Neuronal stem cell (in vitro differentiated cells): ENCODE measurements around the gene NDEL1.

Experiments used
- DNase-seq: peaks from one replicate; pipeline ENCODE4 v3.0.0-alpha.2; 2013; ENCODE audit warnings: low spot score
- H2AFZ ChIP-seq: one replicate; pipeline ENCODE4 v1.6.1; 2013; ENCODE audit warnings: mild to moderate bottlenecking, low read length, inconsistent platforms
- H2AK5ac ChIP-seq: 2 replicates; pipeline ENCODE4 v1.6.1; 2013; ENCODE audit warnings: low read depth, mild to moderate bottlenecking, inconsistent platforms, low read length, moderate library complexity, mixed read lengths
- H2BK120ac ChIP-seq: 2 replicates; pipeline ENCODE4 v1.6.1; 2013; ENCODE audit warnings: low read depth, mild to moderate bottlenecking, inconsistent platforms, low read length, moderate library complexity, mixed read lengths
- H2BK12ac ChIP-seq: one replicate; pipeline ENCODE4 v1.6.1; 2013; ENCODE audit warnings: low read length, inconsistent platforms
- H2BK15ac ChIP-seq: 2 replicates; pipeline ENCODE4 v1.6.1; 2013; ENCODE audit warnings: mild to moderate bottlenecking, low read length, inconsistent platforms, mixed read lengths
- H2BK5ac ChIP-seq: one replicate; pipeline ENCODE4 v1.6.1; 2013; ENCODE audit warnings: inconsistent platforms, mild to moderate bottlenecking, low read length, moderate library complexity
- H3K14ac ChIP-seq: one replicate; pipeline ENCODE4 v1.6.1; 2013; ENCODE audit warnings: low read length, inconsistent platforms
- H3K18ac ChIP-seq: 2 replicates; pipeline ENCODE4 v1.6.1; 2013; ENCODE audit warnings: low read length, inconsistent platforms
- H3K23ac ChIP-seq: 2 replicates; pipeline ENCODE4 v1.6.1; 2013; ENCODE audit warnings: low read depth, mild to moderate bottlenecking, mixed read lengths, low read length, inconsistent platforms; ENCODE audit not compliant: poor library complexity
- H3K27ac ChIP-seq: replicated peaks from 3 replicates; pipeline ENCODE4 v1.5.1; 2013; ENCODE audit warnings: low read length, inconsistent platforms
- H3K27me3 ChIP-seq, 3 experiments: 2 replicates each; pipeline ENCODE4 v1.6.1; 2013; ENCODE audit warnings: low read length in 3 of 3, mild to moderate bottlenecking in 2 of 3, inconsistent platforms in 1 of 3, low read depth in 1 of 3, mixed read lengths in 1 of 3, moderate library complexity in 1 of 3; ENCODE audit not compliant: control insufficient read depth in 3 of 3, insufficient read depth in 3 of 3
- H3K36me3 ChIP-seq, 2 donors: replicated peaks in 1 of 2; 2 replicates each; pipeline ENCODE4 v1.6.1; 2013; ENCODE audit warnings: low read length in 2 of 2; ENCODE audit not compliant: control insufficient read depth in 2 of 2, insufficient read depth in 2 of 2
- H3K4ac ChIP-seq: 2 replicates; pipeline ENCODE4 v1.6.1; 2013; ENCODE audit warnings: inconsistent platforms, mild to moderate bottlenecking, low read length, moderate library complexity
- H3K4me1 ChIP-seq, 2 donors: 1 replicate in 1 of 2; 2 replicates in 1 of 2; pipeline ENCODE4 v1.6.1; 2013; ENCODE audit warnings: low read length in 2 of 2, low read depth in 1 of 2; ENCODE audit not compliant: control insufficient read depth in 2 of 2, insufficient read depth in 1 of 2
- H3K4me2 ChIP-seq: one replicate; pipeline ENCODE4 v1.6.1; 2013; ENCODE audit warnings: mild to moderate bottlenecking, low read length, inconsistent platforms; ENCODE audit not compliant: insufficient read depth, poor library complexity, severe bottlenecking
- H3K4me3 ChIP-seq, 2 donors: 2 replicates each; pipeline ENCODE4 v1.5.1; 2013; ENCODE audit warnings: low read length in 2 of 2, mild to moderate bottlenecking in 2 of 2, inconsistent platforms in 1 of 2, moderate library complexity in 1 of 2
- H3K79me1 ChIP-seq: one replicate; pipeline ENCODE4 v1.6.1; 2013; ENCODE audit warnings: low read depth, mild to moderate bottlenecking, inconsistent platforms, low read length, moderate library complexity
- H3K9ac ChIP-seq: one replicate; pipeline ENCODE4 v1.6.1; 2013; ENCODE audit warnings: mild to moderate bottlenecking, low read depth, low read length, inconsistent platforms; ENCODE audit not compliant: poor library complexity
- H3K9me3 ChIP-seq, 2 donors: replicated peaks in 1 of 2; 2 replicates each; pipeline versions ENCODE3 to v1.6.1; 2013; ENCODE audit warnings: low read length in 2 of 2, mild to moderate bottlenecking in 2 of 2, inconsistent platforms in 1 of 2, low read depth in 1 of 2, mixed read lengths in 1 of 2, moderate library complexity in 1 of 2; ENCODE audit not compliant: control insufficient read depth in 2 of 2, insufficient read depth in 1 of 2
- H4K8ac ChIP-seq: one replicate; pipeline ENCODE4 v1.6.1; 2013; ENCODE audit warnings: low read depth, mild to moderate bottlenecking, inconsistent platforms, low read length, moderate library complexity
- H4K91ac ChIP-seq: one replicate; pipeline ENCODE4 v1.6.1; 2013; ENCODE audit warnings: low read length, low read depth, mild to moderate bottlenecking, inconsistent platforms; ENCODE audit not compliant: poor library complexity
- WGBS, 2 donors: extraction: QIAGEN DNeasy Blood & Tissue Kit; methylation state at CpG; one replicate each; pipeline ENCODE4 v1.1.7; 2013; ENCODE audit warnings: missing lambda C conversion rate in 2 of 2, mixed read lengths in 1 of 2; ENCODE audit not compliant: insufficient read length in 2 of 2, insufficient replicate concordance in 1 of 2; ENCODE audit errors: extremely low coverage in 2 of 2; 5-methylcytosine and 5-hydroxymethylcytosine counted together

Gene NDEL1

GRCh38 chr17:8459831-8460230 lies 24.1 kb downstream of the NDEL1 start:
- Histone ChIP-seq H3K27ac (no peak overlapping the region), H3K9me3 (no peaks in the 10 kb centered on the region), H3K79me1 (no peaks in the 10 kb centered on the region), H3K36me3 (peaks cover 27 to 97% of the 10 kb centered on the region in 2 donors), H3K4me1 (no peaks in the 10 kb centered on the region), H2BK5ac (no peak overlapping the region), H2AK5ac (no peak overlapping the region), H3K9ac (no peak overlapping the region), H3K18ac (no peak overlapping the region), H3K27me3 (no peaks in the 10 kb centered on the region), H3K14ac (no peak overlapping the region), H2BK12ac (no peak overlapping the region), H2AFZ (no peak overlapping the region), H3K23ac (no peak overlapping the region), H3K4me2 (no peak overlapping the region), H3K4ac (no peak overlapping the region), H4K91ac (no peak overlapping the region), H4K8ac (no peak overlapping the region), H2BK15ac (no peak overlapping the region), H2BK120ac (no peak overlapping the region), H3K4me3 (no peak overlapping the region)
- no CpG with 5 or more reads among the region's 3 CpGs for WGBS, 2 donors
- DNase-seq = no peak

DNA sequence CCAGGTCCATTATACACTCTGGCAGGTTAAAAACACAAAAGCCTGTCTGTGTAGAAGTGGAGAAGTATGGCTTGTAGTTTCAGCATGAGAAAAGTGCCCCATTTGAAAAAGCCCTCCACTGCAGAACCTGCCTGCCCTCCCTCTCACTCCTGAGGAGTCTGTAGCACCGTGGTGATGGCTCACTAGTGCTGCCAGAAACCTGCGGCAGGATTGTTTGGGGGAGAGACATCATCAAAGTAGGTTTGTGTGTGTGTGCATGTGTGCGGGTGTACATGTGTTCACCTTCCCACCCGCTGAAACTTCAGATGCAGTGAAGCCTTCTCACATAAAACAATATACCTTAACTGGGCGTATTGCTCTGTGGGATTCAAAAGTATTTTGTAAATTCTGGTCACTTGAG lies 26.9 kb downstream of the NDEL1 start:
- WGBS, 2 donors = no CpG with 5 or more reads among the region's 5 CpGs
- no peak overlapping the region for H3K4me3 ChIP-seq
- H3K23ac ChIP-seq = no peak overlapping the region
- no peaks in the 10 kb centered on the region for H3K9me3 ChIP-seq
- peaks cover 20 to 91% of the 10 kb centered on the region in 2 donors for H3K36me3 ChIP-seq
- no peaks in the 10 kb centered on the region for H3K79me1 ChIP-seq
- no peak overlapping the region for H3K9ac ChIP-seq
- no peak overlapping the region for H2AFZ ChIP-seq
- H3K27me3 ChIP-seq = no peaks in the 10 kb centered on the region
- no peaks in the 10 kb centered on the region for H3K4me1 ChIP-seq
- H3K4me2 ChIP-seq = no peak overlapping the region
- H3K4ac ChIP-seq = no peak overlapping the region
- no peak overlapping the region for H3K27ac ChIP-seq
- H2BK15ac ChIP-seq = no peak overlapping the region
- H2BK120ac ChIP-seq = no peak overlapping the region
- no peak overlapping the region for H2BK5ac ChIP-seq
- no peak overlapping the region for H2AK5ac ChIP-seq
- H4K91ac ChIP-seq = no peak overlapping the region
- no peak overlapping the region for H4K8ac ChIP-seq
- no peak overlapping the region for H3K14ac ChIP-seq
- no peak overlapping the region for H3K18ac ChIP-seq
- no peak overlapping the region for H2BK12ac ChIP-seq
- no peak for DNase-seq

DNA sequence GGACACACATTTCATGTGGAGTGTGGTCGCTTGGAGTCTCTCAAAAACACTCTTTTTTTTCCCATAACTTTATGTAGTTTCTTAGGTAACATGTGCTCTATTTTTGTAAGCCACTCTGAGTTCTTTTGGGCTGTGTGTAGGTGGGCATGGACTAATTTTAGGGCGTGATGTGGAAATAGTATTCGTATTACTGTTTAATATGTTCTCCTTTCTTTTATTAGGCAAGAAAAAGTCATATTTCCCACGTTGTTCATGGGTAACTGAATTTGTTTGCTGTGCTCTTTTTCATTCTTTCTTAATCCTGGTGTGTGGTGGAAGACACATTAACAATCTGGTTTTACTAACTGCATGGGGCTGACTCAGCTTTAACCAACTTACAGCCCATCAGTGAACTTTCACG lies 27.4 kb downstream of the NDEL1 start:
- H3K27ac ChIP-seq = no peak overlapping the region
- no CpG with 5 or more reads among the region's 5 CpGs for WGBS, 2 donors

GRCh38 chr17:8464941-8465340 lies 29.3 kb downstream of the NDEL1 start:
- Histone ChIP-seq H3K9me3 (no peaks in the 10 kb centered on the region), H3K27ac (no peak overlapping the region), H3K36me3 (peaks cover 21 to 84% of the 10 kb centered on the region in 2 donors), H3K14ac (no peak overlapping the region), H3K4ac (no peak overlapping the region), H3K4me2 (no peak overlapping the region), H2AFZ (no peak overlapping the region), H2BK15ac (no peak overlapping the region), H2AK5ac (no peak overlapping the region), H3K23ac (no peak overlapping the region), H4K8ac (no peak overlapping the region), H3K18ac (no peak overlapping the region), H3K27me3 (no peaks in the 10 kb centered on the region), H3K4me3 (no peak overlapping the region), H4K91ac (no peak overlapping the region), H3K4me1 (no peaks in the 10 kb centered on the region), H2BK12ac (no peak overlapping the region), H2BK120ac (no peak overlapping the region), H3K79me1 (no peaks in the 10 kb centered on the region), H3K9ac (no peak overlapping the region), H2BK5ac (no peak overlapping the region)
- no peak for DNase-seq
- no CpG with 5 or more reads among the region's 4 CpGs for WGBS, 2 donors

More for the DNA sequence above, 27.4 kb downstream of the NDEL1 start:
- Histone ChIP-seq H2BK120ac (no peak overlapping the region), H3K18ac (no peak overlapping the region), H3K9ac (no peak overlapping the region), H3K23ac (no peak overlapping the region), H2BK12ac (no peak overlapping the region), H2BK5ac (no peak overlapping the region), H3K14ac (no peak overlapping the region), H3K9me3 (no peaks in the 10 kb centered on the region), H3K79me1 (no peaks in the 10 kb centered on the region), H3K4ac (no peak overlapping the region), H3K36me3 (peaks cover 21 to 91% of the 10 kb centered on the region in 2 donors), H4K91ac (no peak overlapping the region), H3K27me3 (no peaks in the 10 kb centered on the region), H2BK15ac (no peak overlapping the region), H2AK5ac (no peak overlapping the region), H3K4me3 (no peak overlapping the region), H3K4me2 (no peak overlapping the region), H2AFZ (no peak overlapping the region), H4K8ac (no peak overlapping the region), H3K4me1 (no peaks in the 10 kb centered on the region)
- no peak for DNase-seq
